ENCODE results near the gene CHEK2.

Gene CHEK2

GRCh38 chr22:28741785-28742561 lies at the start of gene CHEK2, which contains the start of gene HSCB:
CHEK2 (minus strand) TSS chr22:28741820; CDS start chr22:28734721, 7,099 bp downstream.
HSCB (plus strand) TSS chr22:28742039; CDS start chr22:28742096, 57 bp downstream.
- peak within 1 kb of the TSS; percentile 78 for H3K4me3 ChIP-seq (ENCODE audit: low read length)
- no peak for TF ChIP-seq CTCF (conservative IDR thresholded peaks at IDR 0.05; ENCODE audit: low read depth, low read length)
- peak; percentile 95 for DNase-seq (ENCODE audit: low read depth)

- H3K4me3 ChIP-seq (ENCODE audit: low read length), result no peak overlapping the region
- no peak for DNase-seq (ENCODE audit: low read depth)
- no peak for TF ChIP-seq CTCF (conservative IDR thresholded peaks at IDR 0.05; ENCODE audit: low read depth, low read length)
Measured at GRCh38 chr22:28791124-28791523, 49.5 kb upstream of the CHEK2 start.

GRCh38 chr22:28788601-28789000 lies 47.0 kb upstream of the CHEK2 start:
- no peak for DNase-seq (ENCODE audit: low read depth)
- no peak overlapping the region for H3K4me3 ChIP-seq (ENCODE audit: low read length)
- TF ChIP-seq CTCF (conservative IDR thresholded peaks at IDR 0.05; ENCODE audit: low read depth, low read length), result no peak

- no peak for DNase-seq (ENCODE audit: low read depth)
- no peak overlapping the region for H3K4me3 ChIP-seq (ENCODE audit: low read length)
- TF ChIP-seq CTCF (conservative IDR thresholded peaks at IDR 0.05; ENCODE audit: low read depth, low read length), result no peak
Measured at GRCh38 chr22:28783786-28784671, 42.4 kb upstream of the CHEK2 start.

GRCh38 chr22:28780296-28780695 lies 38.7 kb upstream of the CHEK2 start:
- H3K4me3 ChIP-seq (ENCODE audit: low read length), result no peak overlapping the region
- TF ChIP-seq CTCF (conservative IDR thresholded peaks at IDR 0.05; ENCODE audit: low read depth, low read length), result no peak
- no peak for DNase-seq (ENCODE audit: low read depth)

- no peak overlapping the region for H3K4me3 ChIP-seq (ENCODE audit: low read length)
- no peak for DNase-seq (ENCODE audit: low read depth)
- no peak for TF ChIP-seq CTCF (conservative IDR thresholded peaks at IDR 0.05; ENCODE audit: low read depth, low read length)
Measured at GRCh38 chr22:28779833-28780232, 38.2 kb upstream of the CHEK2 start.

Measured in retinal pigment epithelial cell (primary cell).